ENCODE data around the gene CSF1. TPM values are rescaled to one million over a fixed set of nuclear protein-coding genes. Genes with fewer than 3 reads are reported as not detected.
"Not testable (repeated sequence)": the region's sequence is repeated elsewhere in the genome, so short reads cannot be mapped to it uniquely, and the experiment has no call there.

Gene CSF1
- total RNA-seq, 1 donor from 2014 or later = 53.4 TPM

DNA sequence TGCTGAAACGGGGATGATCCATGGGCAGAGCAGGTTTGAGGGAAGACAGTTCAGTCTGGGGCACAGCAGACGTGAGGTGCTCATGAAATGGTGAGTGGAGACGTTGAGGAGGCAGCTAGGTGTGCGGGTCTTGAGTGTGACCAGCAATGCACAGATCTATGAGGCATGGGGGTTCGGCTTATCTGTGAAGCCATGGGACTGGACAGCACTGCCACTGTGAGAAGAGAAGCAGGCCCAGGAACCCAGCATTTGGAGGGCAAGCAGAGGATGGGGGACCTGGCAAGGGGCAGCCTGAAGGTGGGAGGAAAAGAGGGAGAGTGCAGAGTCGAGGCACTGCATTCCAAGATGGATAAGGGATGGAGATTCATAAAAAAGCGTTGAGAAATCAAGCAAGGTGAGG is 8.0 kb downstream of the CSF1 start:
- Histone ChIP-seq H3K36me3 (ENCODE audit: control insufficient read depth, insufficient read depth, low read length) (peaks cover 4% of the 10 kb centered on the region), H3K4me3 (ENCODE audit: low read depth, low read length) (no peak overlapping the region), H3K27me3 (ENCODE audit: control insufficient read depth, insufficient read depth, low read length) (no peaks in the 10 kb centered on the region)
- TF ChIP-seq CTCF (IDR thresholded peaks at IDR 0.05; ENCODE audit: insufficient read depth, low read length, poor library complexity, severe bottlenecking) = no peak
- no peak for DNase-seq (ENCODE audit: low read depth)

GRCh38 chr1:109919303-109919702 is 8.7 kb downstream of the CSF1 start:
- no peak for DNase-seq (ENCODE audit: low read depth)
- Histone ChIP-seq H3K4me3 (ENCODE audit: low read depth, low read length) (no peak overlapping the region), H3K36me3 (ENCODE audit: control insufficient read depth, insufficient read depth, low read length) (peaks cover 4% of the 10 kb centered on the region), H3K27me3 (ENCODE audit: control insufficient read depth, insufficient read depth, low read length) (no peaks in the 10 kb centered on the region)
- no peak for TF ChIP-seq CTCF (IDR thresholded peaks at IDR 0.05; ENCODE audit: insufficient read depth, low read length, poor library complexity, severe bottlenecking)

DNA sequence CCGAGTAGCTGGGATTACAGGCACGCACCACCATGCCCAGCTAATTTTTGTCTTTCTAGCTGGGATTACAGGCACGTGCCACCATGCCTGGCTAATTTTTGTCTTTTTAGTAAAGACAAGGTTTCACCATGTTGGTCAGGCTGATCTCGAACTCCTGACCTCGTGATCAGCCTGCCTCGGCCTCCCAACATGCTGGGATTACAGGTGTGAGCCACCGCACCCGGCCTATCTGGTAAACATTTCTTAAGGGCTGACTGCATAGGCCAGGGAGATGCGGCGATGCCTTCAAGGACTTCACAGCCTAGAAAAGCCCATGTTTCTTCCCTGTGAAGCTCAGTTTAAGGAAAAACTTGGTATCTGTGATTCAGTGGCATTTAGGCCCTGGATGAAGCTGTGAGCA is 9.7 kb downstream of the CSF1 start:
- not testable (repeated sequence) for H3K36me3 ChIP-seq (ENCODE audit: control insufficient read depth, insufficient read depth, low read length); H3K4me3 ChIP-seq (ENCODE audit: low read depth, low read length); DNase-seq (ENCODE audit: low read depth); H3K27me3 ChIP-seq (ENCODE audit: control insufficient read depth, insufficient read depth, low read length)

DNA sequence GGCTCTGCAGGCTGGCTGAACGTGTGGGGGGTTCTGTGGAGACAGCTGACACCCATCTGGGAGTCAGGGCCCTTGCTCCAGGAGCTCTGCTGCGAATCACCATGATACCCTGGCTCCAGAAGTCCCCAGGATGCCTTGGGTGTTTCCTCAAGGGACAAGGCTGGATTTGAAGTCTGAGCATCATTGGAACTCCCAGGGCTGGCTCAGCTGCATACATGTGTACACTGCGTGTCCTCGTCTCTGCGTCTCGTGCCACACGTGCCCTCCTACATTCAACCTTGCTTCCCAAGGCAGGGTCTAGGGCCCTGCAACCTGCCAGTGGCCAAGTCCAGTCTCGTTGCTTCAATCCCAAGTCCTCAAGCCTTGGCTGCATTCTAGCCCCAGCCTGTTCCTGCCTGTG is 11.7 kb downstream of the CSF1 start:
- Histone ChIP-seq H3K27me3 (ENCODE audit: control insufficient read depth, insufficient read depth, low read length) (no peaks in the 10 kb centered on the region), H3K36me3 (ENCODE audit: control insufficient read depth, insufficient read depth, low read length) (peaks cover 3% of the 10 kb centered on the region), H3K4me3 (ENCODE audit: low read depth, low read length) (no peak overlapping the region)
- no peak for TF ChIP-seq CTCF (IDR thresholded peaks at IDR 0.05; ENCODE audit: insufficient read depth, low read length, poor library complexity, severe bottlenecking)
- DNase-seq (ENCODE audit: low read depth) = no peak

DNA sequence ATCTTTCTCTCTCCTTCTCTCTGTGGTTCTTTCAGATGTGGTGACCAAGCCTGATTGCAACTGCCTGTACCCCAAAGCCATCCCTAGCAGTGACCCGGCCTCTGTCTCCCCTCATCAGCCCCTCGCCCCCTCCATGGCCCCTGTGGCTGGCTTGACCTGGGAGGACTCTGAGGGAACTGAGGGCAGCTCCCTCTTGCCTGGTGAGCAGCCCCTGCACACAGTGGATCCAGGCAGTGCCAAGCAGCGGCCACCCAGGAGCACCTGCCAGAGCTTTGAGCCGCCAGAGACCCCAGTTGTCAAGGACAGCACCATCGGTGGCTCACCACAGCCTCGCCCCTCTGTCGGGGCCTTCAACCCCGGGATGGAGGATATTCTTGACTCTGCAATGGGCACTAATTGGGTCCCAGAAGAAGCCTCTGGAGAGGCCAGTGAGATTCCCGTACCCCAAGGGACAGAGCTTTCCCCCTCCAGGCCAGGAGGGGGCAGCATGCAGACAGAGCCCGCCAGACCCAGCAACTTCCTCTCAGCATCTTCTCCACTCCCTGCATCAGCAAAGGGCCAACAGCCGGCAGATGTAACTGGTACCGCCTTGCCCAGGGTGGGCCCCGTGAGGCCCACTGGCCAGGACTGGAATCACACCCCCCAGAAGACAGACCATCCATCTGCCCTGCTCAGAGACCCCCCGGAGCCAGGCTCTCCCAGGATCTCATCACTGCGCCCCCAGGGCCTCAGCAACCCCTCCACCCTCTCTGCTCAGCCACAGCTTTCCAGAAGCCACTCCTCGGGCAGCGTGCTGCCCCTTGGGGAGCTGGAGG is 12.7 kb downstream of the CSF1 start:
- no peak for DNase-seq (ENCODE audit: low read depth)

GRCh38 chr1:109923946-109924275 is 13.3 kb downstream of the CSF1 start:
- no peak for DNase-seq (ENCODE audit: low read depth)
- no peak overlapping the region for H3K4me3 ChIP-seq (ENCODE audit: low read depth, low read length)
- H3K27me3 ChIP-seq (ENCODE audit: control insufficient read depth, insufficient read depth, low read length) = no peaks in the 10 kb centered on the region
- no peak for TF ChIP-seq CTCF (IDR thresholded peaks at IDR 0.05; ENCODE audit: insufficient read depth, low read length, poor library complexity, severe bottlenecking)
- peaks cover 3% of the 10 kb centered on the region for H3K36me3 ChIP-seq (ENCODE audit: control insufficient read depth, insufficient read depth, low read length)

More for the DNA sequence above, 12.7 kb downstream of the CSF1 start:
- Histone ChIP-seq H3K4me3 (ENCODE audit: low read depth, low read length) (no peak overlapping the region), H3K27me3 (ENCODE audit: control insufficient read depth, insufficient read depth, low read length) (no peaks in the 10 kb centered on the region), H3K36me3 (ENCODE audit: control insufficient read depth, insufficient read depth, low read length) (peaks cover 3% of the 10 kb centered on the region)
- peak; percentile 29 for TF ChIP-seq CTCF (IDR thresholded peaks at IDR 0.05; ENCODE audit: insufficient read depth, low read length, poor library complexity, severe bottlenecking)

Data from kidney epithelial cell (primary cell).